Ramos (cell line): ENCODE data around the gene NTM.
"Not testable (repeated sequence)": the region's sequence is repeated elsewhere in the genome, so short reads cannot be mapped to it uniquely, and the experiment has no call there.

ENCODE experiments used
- in situ Hi-C: fragments of 300-500 bp; cut with MboI; formaldehyde crosslinking; loops from one replicate; pipeline ENCODE4 v1.14.3; 2022; ENCODE audit warnings: low sequenced_read_pairs; ENCODE audit not compliant: unreplicated experiment

The NTM gene

DNA sequence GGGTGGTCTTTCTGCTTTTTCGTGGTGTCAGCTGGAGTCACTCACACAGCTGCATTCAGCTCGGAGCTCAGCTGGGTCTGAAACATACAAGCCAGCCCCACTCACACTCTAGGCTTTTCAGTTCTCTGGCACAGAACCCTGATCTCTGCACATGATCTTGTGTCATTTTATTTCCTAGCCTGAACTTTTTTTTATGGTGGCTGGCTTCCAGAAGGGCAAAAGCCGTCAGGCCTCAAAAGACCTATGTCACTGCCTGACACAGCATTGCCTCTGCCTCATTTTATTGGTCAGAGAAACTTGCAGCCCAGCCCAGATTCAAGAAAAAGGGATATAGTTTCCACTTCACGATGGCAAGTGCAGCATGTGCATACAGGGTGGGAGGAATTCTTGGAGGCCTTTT, 117.8 kb downstream of the NTM start:
- in situ Hi-C loops: no loop called here

DNA sequence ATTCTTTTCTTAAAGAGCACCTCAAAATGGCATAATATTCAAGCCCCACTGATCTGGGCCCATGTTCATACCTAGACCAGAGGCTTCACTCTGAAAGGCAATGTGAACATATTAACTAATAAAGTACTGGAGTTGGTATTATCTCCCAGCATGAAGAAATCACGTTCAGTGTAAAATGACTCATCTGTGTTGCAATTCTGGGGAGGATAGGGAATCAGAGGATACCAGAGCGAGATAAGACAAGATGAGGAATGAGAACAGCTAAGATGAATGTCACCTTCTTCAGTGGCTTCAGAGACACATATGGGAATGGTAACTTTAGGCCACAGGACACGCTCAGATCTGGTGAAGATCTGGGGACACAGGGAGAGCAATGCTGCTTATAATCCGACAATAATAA, 121.1 kb downstream of the NTM start:
- in situ Hi-C loops: no loop called here

DNA sequence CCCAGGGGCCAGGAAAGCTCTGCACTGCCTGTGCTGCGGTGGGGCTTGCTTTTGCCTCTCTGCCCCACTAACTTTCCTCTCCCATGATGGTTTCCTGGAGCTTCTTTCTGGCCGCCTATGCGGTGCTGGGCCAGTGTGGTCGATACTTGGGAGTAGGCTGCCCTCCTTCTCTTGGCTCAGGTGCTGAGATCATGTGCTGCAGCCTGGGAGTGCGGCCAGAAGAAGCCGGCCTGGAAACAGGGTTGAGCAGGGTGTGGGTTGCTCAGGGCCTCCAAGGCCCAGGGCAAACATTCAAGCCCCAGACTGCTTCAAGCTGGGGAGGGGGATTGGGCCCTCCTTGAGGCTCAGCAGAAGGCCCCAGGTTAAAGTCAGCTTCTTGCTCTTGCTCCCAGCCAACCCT, 125.0 kb downstream of the NTM start:
- in situ Hi-C loops: no loop called here

DNA sequence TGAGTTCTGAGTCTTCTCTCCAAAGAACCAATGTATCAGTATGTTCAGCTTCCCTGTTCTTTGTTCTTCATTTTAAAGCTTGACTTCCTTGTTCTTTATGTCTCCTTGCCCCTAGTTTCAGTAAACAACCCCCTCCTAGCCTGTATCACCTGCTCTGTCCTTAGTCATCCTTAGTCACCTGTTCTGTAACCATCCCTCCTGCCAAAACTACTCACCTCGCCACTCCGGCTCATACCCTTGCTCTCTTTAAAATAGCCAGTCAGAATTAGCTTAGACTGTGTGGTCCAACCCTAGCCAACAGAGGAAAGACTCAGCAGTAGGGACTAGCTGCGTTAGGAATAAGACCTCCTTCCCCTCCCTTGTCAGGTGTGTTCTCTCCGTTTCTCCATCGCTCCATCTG, 127.3 kb downstream of the NTM start:
- in situ Hi-C loops: not testable (repeated sequence)

DNA sequence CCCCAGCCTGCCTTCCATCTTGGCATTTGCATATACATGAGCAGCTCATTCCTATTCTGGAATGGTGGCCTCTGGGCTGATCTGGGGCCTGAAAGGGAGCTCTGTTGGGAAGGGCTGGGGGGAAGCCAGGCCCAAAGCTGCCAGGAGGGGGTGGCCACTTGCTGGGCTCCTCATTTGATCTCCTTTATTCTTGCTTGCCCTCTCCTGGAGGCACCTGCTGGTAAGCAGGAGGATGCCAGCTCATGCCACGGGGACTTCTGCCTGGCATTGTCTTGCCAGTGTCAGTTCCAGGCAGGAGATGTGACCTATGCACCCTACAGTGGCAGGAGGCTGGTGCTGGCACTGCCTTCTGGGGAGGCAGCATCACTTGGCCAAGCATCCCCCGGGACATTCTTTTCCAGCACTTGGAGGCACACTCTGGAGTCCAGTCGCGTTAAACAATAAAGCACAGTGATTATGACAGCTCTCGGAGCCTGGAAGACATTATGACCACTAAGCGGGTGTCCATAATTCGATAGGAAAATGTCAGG, 128.3 kb downstream of the NTM start:
- in situ Hi-C loops: no loop called here

DNA sequence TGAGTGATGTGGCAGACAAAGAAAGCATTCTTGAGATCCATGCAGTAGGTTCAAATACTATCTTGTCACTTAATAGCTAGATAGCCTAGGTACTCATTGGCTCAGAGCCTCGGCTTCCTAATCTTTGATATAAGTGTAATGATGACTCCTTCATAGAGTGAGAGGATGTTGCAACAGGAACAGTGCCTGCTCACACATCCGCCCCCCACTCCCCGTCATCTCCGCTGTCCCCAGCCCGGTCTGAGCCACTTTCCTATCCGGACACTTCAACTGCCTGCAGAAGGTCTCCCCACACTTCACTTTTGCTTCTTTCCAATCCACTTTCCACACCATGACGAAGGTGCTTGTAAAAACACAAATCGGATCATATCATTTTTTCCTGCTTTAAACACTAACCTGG, 128.8 kb downstream of the NTM start:
- in situ Hi-C loops: no loop called here

DNA sequence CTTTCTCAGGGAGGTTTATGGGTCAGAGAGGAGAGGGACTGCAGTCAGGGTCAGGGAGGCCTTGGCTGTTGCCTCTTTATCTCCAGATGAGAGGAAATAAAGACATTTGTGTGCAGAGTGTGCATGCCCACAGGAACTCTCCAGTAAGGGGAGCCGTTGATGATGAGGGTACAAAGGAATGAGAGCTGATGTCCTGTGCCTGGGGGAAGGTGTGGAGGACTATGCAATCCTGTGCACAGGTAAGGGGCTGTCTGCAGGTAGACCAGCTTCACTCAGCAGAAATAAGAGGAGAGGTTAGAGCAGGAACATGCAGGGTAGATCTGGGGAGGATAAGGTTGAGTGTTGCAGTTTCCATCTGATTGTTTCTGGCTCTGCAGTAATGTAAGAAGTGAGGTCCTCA, 132.6 kb downstream of the NTM start:
- in situ Hi-C loops: loop anchor here (10.0 kb wide), 1 partner anchor 438 kb away; no protein-coding TSS in a partner anchor

DNA sequence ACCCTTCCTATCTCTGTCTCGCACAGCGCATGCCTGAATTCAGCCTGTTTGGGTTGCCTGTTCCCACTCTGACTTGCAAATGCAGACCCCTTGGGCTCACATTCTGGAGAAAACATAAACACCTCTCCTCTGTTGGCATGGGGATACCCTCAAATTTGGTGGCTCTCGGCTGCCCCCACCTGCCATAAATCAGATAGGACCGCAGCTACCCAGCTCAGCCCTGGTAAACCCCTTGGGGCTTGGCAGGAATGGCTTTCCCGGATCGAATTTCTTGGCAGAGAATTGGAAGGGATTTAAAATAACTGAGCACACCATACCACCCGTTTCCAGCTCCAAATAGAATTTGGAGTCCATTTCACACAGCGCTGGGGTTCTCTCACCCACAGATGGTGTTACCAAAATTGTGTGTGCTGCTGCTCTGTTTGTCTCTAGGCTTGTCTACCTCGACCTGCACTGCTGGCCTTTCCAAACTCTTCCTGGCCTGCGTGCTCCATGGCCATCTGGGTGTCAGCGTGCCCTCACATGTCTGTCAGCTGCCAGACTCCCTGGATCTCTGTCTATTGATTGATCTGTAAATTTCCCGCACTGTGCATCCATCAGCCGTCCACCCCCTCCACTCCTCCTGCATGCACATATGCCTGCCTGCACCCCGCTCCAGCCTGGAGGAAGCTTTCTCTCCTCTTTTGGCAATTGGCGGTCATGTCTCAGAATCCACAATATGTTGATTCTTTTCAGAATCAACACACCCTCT, 134.0 kb downstream of the NTM start:
- in situ Hi-C loops: loop anchor here (10.0 kb wide), 1 partner anchor 440 kb away; no protein-coding TSS in a partner anchor

DNA sequence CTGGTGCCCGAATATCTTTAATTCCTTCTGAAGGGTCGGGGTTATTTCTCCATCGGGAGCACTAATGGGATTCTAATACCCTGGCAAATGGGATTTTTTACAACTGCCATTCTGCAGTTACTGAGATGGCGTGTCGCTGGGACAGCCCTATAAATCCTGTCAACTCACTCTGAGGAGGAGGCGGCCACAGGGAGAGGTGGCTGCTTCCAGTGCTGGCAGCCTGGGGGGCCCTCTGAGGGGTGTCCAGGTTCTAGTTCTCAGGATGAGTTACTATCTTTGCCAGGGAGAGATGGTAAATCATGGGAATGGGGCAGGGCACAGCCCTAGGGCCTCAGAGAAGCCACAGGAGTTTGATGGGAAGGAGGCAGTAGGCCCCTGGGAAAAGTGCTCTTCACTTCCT, 135.9 kb downstream of the NTM start:
- in situ Hi-C loops: loop anchor here (10.0 kb wide), 1 partner anchor 442 kb away; no protein-coding TSS in a partner anchor

DNA sequence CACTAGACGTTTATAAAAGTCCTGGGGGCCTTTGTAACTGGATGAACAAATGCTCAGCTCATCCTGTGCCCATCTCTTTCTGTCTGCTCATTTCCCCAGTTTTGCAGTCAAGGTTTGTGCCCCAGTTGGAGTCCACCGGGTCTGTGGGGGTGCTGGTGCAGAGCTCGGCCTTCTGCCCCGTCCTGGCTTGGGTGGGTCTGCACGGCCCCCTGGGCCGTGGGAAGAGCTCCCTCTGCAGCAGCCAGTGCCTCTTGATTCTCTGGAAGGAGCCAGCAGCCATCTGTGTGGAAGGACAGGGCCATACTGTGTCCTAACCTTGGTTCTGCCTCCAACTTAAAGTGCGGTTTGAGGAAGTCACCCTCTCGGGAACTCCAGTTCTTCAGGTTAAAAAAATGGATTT, 140.2 kb downstream of the NTM start:
- in situ Hi-C loops: no loop called here

DNA sequence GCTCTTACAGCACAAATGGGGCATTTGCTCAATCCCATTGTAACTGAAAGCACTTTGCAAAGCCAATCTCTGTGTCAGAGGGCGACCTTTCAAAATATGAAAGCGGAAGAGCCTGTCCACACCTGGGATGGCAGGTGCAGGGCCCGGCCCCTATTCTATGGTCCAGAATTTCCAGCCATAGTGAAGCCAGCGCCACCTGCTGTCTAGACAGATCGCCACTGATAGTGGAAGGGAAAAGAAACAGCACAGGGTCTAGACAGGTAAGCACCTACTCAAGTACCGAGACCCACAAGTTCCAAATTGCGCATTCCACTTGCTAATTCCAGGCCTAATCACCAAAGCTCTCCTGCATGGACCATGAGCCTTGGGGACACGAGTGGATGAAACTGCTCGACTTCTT, 141.4 kb downstream of the NTM start:
- in situ Hi-C loops: no loop called here

DNA sequence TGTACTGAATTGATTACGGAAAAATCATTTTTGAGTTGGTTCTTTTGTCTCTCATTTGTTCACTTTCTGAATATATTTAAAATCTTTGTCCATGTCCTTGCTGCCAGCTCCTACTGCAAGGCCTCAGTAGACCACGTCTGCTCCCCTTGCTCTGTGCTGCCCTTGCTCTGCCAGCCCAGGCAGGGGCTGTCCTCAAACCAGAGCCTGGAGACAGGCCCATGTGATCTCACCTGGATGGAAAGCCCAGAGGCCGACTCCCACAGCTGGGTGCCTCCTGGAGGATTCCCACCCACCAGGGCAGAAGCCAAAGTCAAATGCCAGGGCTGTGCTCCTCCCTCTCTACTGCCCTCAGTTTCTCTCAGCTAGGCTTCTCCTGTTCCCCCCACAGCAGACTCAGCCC, 141.8 kb downstream of the NTM start:
- in situ Hi-C loops: no loop called here

DNA sequence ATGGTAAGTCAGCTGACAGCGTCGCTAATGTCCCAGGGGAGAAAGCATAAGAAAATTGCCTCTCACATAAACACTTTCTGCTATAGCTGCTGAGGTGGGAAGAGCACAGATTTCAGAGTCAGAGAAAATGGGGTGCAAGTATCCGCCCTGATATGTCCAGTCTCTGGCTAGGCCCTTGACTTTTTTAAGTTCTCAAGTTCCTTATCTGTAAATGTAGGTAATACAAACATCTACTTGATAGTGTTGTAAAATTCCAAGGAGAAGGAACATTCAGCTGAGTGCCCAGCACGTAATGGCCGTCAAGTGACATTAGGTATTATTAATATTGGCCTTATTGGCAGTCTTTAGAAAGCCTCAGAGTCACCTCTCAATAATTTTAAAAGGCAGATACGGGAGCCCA, 143.6 kb downstream of the NTM start:
- in situ Hi-C loops: no loop called here

DNA sequence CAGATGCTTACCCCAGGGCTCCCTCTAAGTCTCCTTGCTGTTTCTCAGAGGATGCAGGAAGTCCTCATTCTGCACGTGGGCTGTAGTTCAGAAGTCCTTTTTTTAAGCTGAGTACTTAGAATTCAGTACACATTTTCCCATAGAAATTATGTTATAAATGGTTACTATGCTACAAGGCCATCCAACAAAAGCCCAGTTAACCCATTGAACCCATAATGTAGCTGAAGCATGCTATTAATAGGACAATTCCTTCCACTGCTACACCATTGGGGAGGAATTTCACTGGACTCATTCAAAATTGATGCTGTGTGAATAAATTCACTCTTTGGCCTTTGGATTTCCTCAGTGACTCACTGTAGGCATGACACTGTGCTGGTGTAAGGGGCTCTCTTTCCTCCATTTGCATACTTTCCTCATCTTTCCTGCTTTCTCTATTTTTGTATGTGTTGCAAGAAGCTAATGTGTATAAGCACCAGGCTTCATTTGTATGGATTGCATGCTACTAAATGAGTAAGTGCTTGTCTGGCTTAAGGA, 148.0 kb downstream of the NTM start:
- in situ Hi-C loops: no loop called here

DNA sequence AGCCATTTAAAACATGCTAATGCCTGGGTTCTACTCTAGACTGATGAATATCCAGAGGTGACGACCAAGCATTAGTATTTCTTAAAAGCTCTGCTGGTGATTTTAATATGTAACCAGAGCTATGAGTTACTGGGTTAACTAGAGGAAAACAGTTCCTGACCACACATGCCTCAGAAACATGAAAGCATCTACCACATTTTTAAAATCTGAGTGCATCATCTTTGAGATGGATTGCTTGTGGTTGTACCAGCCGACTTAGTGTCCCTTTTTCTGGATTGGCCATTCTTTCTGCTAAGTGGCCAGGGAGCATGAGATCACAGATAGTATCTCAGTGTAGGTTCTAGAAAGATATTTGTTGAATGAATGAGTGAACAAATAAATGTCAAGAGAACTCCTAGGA, 152.4 kb downstream of the NTM start:
- in situ Hi-C loops: no loop called here

DNA sequence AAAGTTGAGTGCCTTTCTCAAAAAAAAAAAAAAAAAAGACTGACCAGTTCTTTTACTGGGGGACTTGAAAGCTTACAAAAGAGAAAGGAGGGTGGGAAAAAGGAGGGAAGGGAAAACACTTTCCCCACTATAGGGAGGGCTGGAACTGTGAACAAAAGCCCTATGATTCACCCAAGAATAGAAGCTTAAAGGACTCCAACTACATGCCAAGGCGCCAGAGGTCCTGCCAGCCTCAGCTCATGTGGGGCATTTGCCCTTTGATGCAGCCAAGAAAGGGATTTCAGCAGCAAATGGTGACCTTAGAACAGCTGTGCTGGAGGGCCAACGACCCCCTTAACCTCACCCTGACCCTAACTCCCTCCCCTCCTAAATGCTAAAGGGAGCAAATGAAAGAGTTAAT, 160.0 kb downstream of the NTM start:
- in situ Hi-C loops: no loop called here

DNA sequence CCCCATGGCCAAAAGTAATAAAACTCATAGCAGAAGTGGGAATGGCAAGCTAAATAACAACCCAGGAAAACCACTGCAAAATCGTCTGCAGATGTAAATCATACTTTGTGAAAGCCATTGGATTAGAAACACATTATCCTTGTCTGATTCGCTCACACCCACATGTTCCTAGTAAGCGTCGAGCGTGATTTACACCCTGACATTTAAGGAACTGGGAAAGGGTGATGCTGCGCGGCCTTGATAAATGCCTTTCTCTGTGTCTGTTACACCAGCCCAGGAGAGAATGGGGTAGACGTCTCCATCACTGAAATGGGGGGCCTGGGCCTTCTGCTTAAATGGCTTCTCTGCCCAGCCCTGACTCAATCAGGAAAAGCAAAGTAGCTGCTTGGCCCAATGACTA, 162.7 kb downstream of the NTM start:
- in situ Hi-C loops: no loop called here

DNA sequence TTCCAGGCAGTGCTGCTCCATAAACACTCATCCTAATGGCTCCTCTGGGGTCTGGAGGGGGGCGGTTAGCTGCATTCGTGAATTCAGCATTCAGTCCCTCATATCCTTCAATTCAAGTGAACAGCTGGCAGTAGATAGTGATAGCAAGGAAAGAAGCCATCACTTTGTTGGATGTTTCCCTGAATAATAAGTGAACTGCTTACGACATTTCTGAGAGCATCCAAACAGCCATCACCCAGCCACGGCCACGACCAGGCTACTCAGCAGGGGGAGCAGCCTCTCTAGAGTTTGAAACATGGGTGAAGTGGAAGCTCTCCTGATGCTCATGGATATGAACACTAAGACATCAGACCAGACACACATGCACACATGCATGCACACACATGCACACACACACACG, 163.6 kb downstream of the NTM start:
- in situ Hi-C loops: no loop called here

DNA sequence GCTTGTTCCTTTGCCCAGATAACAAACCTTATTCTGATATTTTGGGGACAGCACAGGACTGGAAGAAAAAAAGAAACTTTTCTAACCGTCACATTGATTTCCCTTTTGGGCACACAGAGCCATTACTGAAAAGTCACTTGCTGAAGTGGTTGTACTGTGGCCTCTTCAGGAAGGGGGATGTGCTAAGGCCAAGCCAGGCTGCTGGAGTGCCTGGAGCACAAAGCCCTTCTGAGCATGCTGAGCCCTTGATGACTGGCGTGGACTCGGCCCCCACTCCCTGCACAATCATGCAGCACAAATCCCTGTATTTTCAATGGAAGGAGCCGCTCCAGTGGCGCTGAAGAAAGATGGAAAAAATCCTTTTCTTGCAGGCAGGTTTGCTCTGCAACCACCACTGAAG, 164.2 kb downstream of the NTM start:
- in situ Hi-C loops: no loop called here

DNA sequence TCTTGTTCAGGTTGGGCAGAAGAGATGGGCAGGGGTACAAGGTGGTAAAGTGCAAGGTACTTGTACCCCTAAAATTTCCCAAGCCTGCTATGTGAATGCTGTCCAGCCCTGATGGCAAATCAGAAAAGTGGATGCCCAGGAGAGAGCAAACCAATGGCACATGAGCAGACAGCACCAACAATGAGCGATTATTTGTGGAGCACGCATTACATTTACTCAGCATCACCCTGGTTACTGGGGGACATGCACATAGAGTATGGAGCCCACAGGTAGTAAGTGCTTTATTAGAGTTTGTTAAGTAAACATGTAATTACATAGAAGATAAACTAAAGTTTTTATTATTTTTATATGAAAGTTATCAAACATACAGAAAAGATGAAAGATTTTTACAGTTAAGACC, 165.7 kb downstream of the NTM start:
- in situ Hi-C loops: no loop called here

DNA sequence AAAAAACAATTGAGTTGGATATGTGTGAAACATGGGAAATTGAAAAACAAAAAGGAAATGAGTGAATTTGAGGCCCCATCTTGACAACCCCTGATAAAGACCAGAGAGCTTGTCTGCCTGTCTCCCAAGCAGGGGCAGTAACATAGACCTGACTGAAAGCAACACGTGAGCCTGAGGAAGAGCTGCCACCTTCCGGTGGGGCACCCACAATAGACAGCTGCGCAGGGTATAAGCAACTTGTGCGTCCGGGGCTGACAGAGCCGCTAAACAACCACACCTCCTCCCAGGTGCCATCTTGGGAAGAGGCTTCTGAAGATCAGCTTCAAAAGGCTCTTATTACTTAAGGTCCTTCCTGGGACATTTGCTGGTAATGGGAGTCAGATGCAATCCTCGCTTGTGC, 166.8 kb downstream of the NTM start:
- in situ Hi-C loops: no loop called here

DNA sequence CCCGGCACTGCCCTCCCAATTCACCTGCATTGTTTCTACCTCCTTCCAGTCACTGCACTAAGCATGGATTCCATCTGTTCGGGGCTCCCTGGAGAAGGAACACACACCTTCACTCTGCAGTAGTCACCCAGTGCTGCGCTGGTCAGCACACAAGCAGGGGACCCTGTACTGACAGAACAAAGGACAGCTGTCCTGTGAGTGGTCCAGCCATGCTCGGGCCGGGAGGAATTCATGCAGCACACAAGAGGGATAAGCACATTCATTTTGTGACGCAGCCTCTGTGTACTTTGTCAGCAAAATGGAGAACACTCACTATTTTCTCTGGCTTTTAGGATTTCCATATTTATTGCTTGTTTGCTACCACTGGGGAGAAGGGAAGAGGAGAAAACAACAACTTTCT, 167.3 kb downstream of the NTM start:
- in situ Hi-C loops: no loop called here
